Measurements from ENCODE around the gene MYO9B.

- no peak for TF ChIP-seq CTCF (IDR thresholded peaks at IDR 0.05)
- no peak for TF ChIP-seq EP300 (IDR thresholded peaks at IDR 0.05; ENCODE audit: low read depth)
- no peak for TF ChIP-seq POLR2A (IDR thresholded peaks at IDR 0.05)
Measured at GRCh38 chr19:17236811-17237543, 161.4 kb downstream of the MYO9B start.
